GM06990 (cell line): ENCODE results near the gene AP1G1.
A peak's percentile ranks its signal among the peaks of the same experiment; 100 is the strongest.
"Not testable (repeated sequence)": the region's sequence is repeated elsewhere in the genome, so short reads cannot be mapped to it uniquely, and the experiment has no call there.

Experiments used
- DNase-seq: peaks from one replicate; pipeline ENCODE4 v3.0.0-alpha.2; 2011; ENCODE audit not compliant: insufficient read length; ENCODE audit errors: extremely low read depth
- H3K27me3 ChIP-seq: replicated peaks from 2 replicates; pipeline ENCODE4 v1.6.0; 2011; ENCODE audit warnings: low read length; ENCODE audit not compliant: control insufficient read depth, insufficient read depth
- H3K36me3 ChIP-seq: 2 replicates; pipeline ENCODE4 v1.5.1; 2011; ENCODE audit warnings: low read length; ENCODE audit not compliant: control insufficient read depth, insufficient read depth
- H3K4me3 ChIP-seq: replicated peaks from 2 replicates; pipeline ENCODE4 v1.5.1; 2011; ENCODE audit warnings: low read depth, mild to moderate bottlenecking, control low read depth, low read length
- CTCF ChIP-seq: IDR thresholded peaks from 2 replicates; pipeline ENCODE4 v1.5.1; 2011; ENCODE audit warnings: low read length, control low read depth, mild to moderate bottlenecking, inconsistent platforms; ENCODE audit not compliant: insufficient read depth, poor library complexity, severe bottlenecking

AP1G1 gene

GRCh38 chr16:71830359-71830758, 21.7 kb upstream of the AP1G1 start:
- Histone ChIP-seq H3K27me3 (no peaks in the 10 kb centered on the region), H3K36me3 (no peaks in the 10 kb centered on the region), H3K4me3 (no peak overlapping the region)
- DNase-seq = no peak
- TF ChIP-seq CTCF = no peak

GRCh38 chr16:71826533-71827017, 17.9 kb upstream of the AP1G1 start:
- H3K36me3 ChIP-seq = no peaks in the 10 kb centered on the region; the same call in 1 of the 2 replicates
- no peak for TF ChIP-seq CTCF
- no peak overlapping the region for H3K4me3 ChIP-seq
- no peaks in the 10 kb centered on the region for H3K27me3 ChIP-seq
- no peak for DNase-seq

GRCh38 chr16:71817155-71817500, 8.5 kb upstream of the AP1G1 start:
- not testable (repeated sequence) for H3K36me3 ChIP-seq, DNase-seq, H3K27me3 ChIP-seq
- H3K4me3 ChIP-seq = peak overlapping the region; percentile 16

GRCh38 chr16:71811261-71811803, 2.7 kb upstream of the AP1G1 start:
- DNase-seq = no peak
- Histone ChIP-seq H3K27me3 (no peaks in the 10 kb centered on the region), H3K4me3 (no peak overlapping the region), H3K36me3 (no peaks in the 10 kb centered on the region)
- TF ChIP-seq CTCF = no peak

- peak; percentile 19 for DNase-seq
- not testable (repeated sequence) for H3K27me3 ChIP-seq, H3K36me3 ChIP-seq
- H3K4me3 ChIP-seq = peak overlapping the region; percentile 70
Measured at GRCh38 chr16:71810155-71810530, 1.5 kb upstream of the AP1G1 start.

- no peak for DNase-seq
Measured at GRCh38 chr16:71807905-71808592, 585 bp downstream of the AP1G1 start.

More at GRCh38 chr16:71807905-71808592, 585 bp downstream of the AP1G1 start:
- no peak for TF ChIP-seq CTCF
- Histone ChIP-seq H3K36me3 (no peaks in the 10 kb centered on the region), H3K4me3 (peak overlapping the region; percentile 70), H3K27me3 (no peaks in the 10 kb centered on the region)
